T-helper 2 cell treated with Interferon-gamma antibody and Interleukin-4, amounts not matched to agents 100 ng/mL and 5 ng/mL, for 36 hours (primary cell): Measurements from ENCODE around the gene C22orf23. TPM values are rescaled to one million over a fixed set of nuclear protein-coding genes. Genes with fewer than 3 reads are reported as not detected.
"Not testable (repeated sequence)": the region's sequence is repeated elsewhere in the genome, so short reads cannot be mapped to it uniquely, and the experiment has no call there.

Experiments
- intact Hi-C: fragments of 100-400 bp; cut with micrococcal nuclease; formaldehyde crosslinking; loops from one replicate; pipeline ENCODE4 v1.15.1; 2023
- total RNA-seq: library from RNA; stranded (reverse); gene quantifications from 2 replicates; pipeline ENCODE4 v1.2.3, GENCODE V29; 2022

C22orf23 gene
- total RNA-seq, 1 donor from 2014 or later: not detected

- intact Hi-C loops: no loop called here
Observed at GRCh38 chr22:37982938-37983859, 29.8 kb upstream of the C22orf23 start.

- intact Hi-C loops: no loop called here
Observed at GRCh38 chr22:37982151-37982785, 28.9 kb upstream of the C22orf23 start.

- intact Hi-C loops: no loop called here
Observed at GRCh38 chr22:37981282-37982011, 28.0 kb upstream of the C22orf23 start.

GRCh38 chr22:37979782-37980181, 26.4 kb upstream of the C22orf23 start:
- intact Hi-C loops: no loop called here

- intact Hi-C loops: no loop called here
Observed at GRCh38 chr22:37976547-37976946, 23.1 kb upstream of the C22orf23 start.

GRCh38 chr22:37976022-37976421, 22.6 kb upstream of the C22orf23 start:
- intact Hi-C loops: not testable (repeated sequence)

- intact Hi-C loops: no loop called here
Observed at GRCh38 chr22:37975153-37975552, 21.8 kb upstream of the C22orf23 start.

- intact Hi-C loops: no loop called here
Observed at GRCh38 chr22:37973271-37974170, 20.1 kb upstream of the C22orf23 start.

GRCh38 chr22:37972527-37972926, 19.1 kb upstream of the C22orf23 start:
- intact Hi-C loops: no loop called here

- intact Hi-C loops: no loop called here
Observed at GRCh38 chr22:37971475-37972434, 18.4 kb upstream of the C22orf23 start.

- intact Hi-C loops: no loop called here
Observed at GRCh38 chr22:37970864-37971263, 17.5 kb upstream of the C22orf23 start.

- intact Hi-C loops: no loop called here
Observed at GRCh38 chr22:37968452-37969251, 15.3 kb upstream of the C22orf23 start.

- intact Hi-C loops: no loop called here
Observed at GRCh38 chr22:37967637-37968451, 14.4 kb upstream of the C22orf23 start.

GRCh38 chr22:37967147-37967546, 13.7 kb upstream of the C22orf23 start:
- intact Hi-C loops: no loop called here

- intact Hi-C loops: loop anchor here (1.0 kb wide), 1 partner anchor 149 kb away; no protein-coding TSS in a partner anchor
Observed at GRCh38 chr22:37965940-37966664, 12.7 kb upstream of the C22orf23 start.

GRCh38 chr22:37961062-37961461, 7.7 kb upstream of the C22orf23 start:
- intact Hi-C loops: no loop called here

- intact Hi-C loops: no loop called here
Observed at GRCh38 chr22:37959231-37959825, 5.9 kb upstream of the C22orf23 start.
